Brain microvascular endothelial cell (primary cell): ENCODE measurements around the gene VRTN.
A peak's percentile ranks its signal among the peaks of the same experiment; 100 is the strongest.

Experiments used
- DNase-seq: peaks from one replicate; pipeline ENCODE4 v3.0.0-alpha.2; 2020
- H3K27ac ChIP-seq: fragments of 250-450 bp; sonication (Bioruptor Pico); 2 replicates; pipeline ENCODE4 v1.5.1; 2020; ENCODE audit warnings: mild to moderate bottlenecking, moderate library complexity
- H3K27me3 ChIP-seq: fragments of 250-450 bp; sonication (Bioruptor Pico); replicated peaks from 2 replicates; pipeline ENCODE4 v1.5.1; 2020; ENCODE audit warnings: mild to moderate bottlenecking
- H3K36me3 ChIP-seq: fragments of 250-450 bp; sonication (Bioruptor Pico); replicated peaks from 2 replicates; pipeline ENCODE4 v1.5.1; 2020; ENCODE audit warnings: mild to moderate bottlenecking
- H3K4me3 ChIP-seq: 2 replicates; pipeline ENCODE4 v1.5.1; 2011; ENCODE audit warnings: low read depth, mild to moderate bottlenecking, control low read depth, low read length, moderate library complexity
- CTCF ChIP-seq: IDR thresholded peaks from 2 replicates; pipeline ENCODE4 v1.5.1; 2011; ENCODE audit warnings: low read depth, mild to moderate bottlenecking, moderate library complexity, low read length, control low read depth, inconsistent platforms; ENCODE audit errors: missing control alignments
- in situ Hi-C: cut with HindIII; loops from 2 replicates; pipeline ENCODE4 v1.10.0; 2017; ENCODE audit warnings: low sequenced_read_pairs, low pct_ligation_motif_present

VRTN gene

GRCh38 chr14:74392616-74393570, 44.6 kb downstream of the VRTN start:
- Histone ChIP-seq H3K27ac (no peak overlapping the region), H3K36me3 (no peaks in the 10 kb centered on the region), H3K27me3 (peaks cover 5% of the 10 kb centered on the region), H3K4me3 (no peak overlapping the region)
- TF ChIP-seq CTCF: no peak
- in situ Hi-C loops: no loop called here
- no peak for DNase-seq

DNA sequence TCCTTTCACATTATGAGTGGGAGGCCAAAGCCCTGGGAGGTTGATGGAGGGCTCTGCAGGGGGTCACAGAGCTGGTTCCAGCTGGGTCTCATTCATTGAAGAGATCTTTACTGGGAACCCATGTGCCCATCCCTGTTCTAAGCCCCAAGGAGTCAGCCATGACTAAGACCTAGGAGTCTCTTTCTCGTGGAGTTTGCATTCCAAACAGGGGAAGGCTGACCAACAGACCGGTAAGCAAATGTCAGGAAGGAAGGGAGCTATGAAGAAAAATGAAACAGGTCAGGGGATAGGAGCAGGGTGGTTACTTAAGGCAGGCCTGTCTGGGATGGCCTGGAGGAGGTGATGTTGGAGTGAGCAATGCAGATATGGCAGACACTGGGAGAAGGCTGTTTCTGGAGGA, 46.3 kb downstream of the VRTN start:
- no peak for TF ChIP-seq CTCF
- in situ Hi-C loops: no loop called here
- DNase-seq: no peak
- Histone ChIP-seq H3K4me3 (no peak overlapping the region), H3K27ac (no peak overlapping the region), H3K36me3 (no peaks in the 10 kb centered on the region), H3K27me3 (peaks cover 10% of the 10 kb centered on the region)

DNA sequence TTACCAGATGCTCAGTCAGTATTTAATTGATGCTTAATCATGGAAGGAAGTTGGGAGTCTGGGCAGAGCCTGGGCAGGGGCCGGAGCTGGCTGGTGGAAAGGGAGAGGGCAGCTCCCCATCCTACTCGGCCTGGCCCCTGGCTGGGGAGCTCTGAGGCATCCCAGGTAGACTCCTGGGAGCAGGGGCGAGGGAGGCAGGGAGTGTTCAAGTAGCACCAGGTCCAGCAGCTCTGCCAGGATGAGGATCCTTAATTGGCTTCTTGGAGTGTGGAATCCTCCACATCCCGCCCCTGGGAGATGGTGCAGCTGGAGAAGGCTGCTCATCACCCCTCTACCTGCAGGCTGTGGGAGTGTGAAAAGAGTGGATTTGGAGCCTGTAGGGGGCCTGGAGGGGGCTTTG, 46.8 kb downstream of the VRTN start:
- Histone ChIP-seq H3K4me3 (no peak overlapping the region), H3K27me3 (peaks cover 15% of the 10 kb centered on the region), H3K36me3 (no peaks in the 10 kb centered on the region), H3K27ac (no peak overlapping the region)
- in situ Hi-C loops: no loop called here
- no peak for DNase-seq
- no peak for TF ChIP-seq CTCF

DNA sequence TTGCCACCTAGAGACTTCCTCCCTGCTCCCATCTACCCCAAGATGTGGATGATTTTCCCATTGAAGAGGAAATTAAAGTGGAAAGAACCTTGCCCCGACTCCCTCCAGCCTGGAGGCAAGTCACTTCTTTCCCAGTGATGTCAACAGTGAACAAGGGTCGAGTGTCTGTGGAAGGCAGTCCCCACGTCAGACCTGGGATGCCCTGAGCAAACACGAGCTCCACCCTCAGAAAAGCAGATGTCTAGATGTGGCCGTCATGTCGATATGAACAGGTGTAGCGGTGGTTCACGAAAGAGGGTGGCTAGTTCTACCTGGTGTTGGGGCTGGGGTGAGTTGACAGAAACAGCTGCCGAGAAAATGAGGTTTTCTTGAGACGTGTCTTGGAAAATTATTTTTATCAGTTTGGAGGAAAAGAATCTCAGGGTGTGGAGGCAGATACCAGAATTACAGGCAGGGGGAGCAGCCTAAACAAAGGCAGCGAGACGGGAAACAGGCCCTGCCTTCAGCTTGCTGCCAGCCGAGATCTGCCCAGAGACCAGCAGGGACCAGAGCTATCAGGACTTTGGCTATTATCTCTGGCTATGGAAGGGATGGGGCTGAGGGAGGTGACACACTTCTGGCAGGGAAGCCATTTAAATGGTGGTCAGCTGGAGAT, 51.9 kb downstream of the VRTN start:
- H3K27ac ChIP-seq: no peak overlapping the region
- DNase-seq: peak; percentile 1
- TF ChIP-seq CTCF: peak; percentile 43
- H3K27me3 ChIP-seq: peaks cover 15% of the 10 kb centered on the region
- H3K4me3 ChIP-seq: no peak overlapping the region
- H3K36me3 ChIP-seq: no peaks in the 10 kb centered on the region
- in situ Hi-C loops: no loop called here

DNA sequence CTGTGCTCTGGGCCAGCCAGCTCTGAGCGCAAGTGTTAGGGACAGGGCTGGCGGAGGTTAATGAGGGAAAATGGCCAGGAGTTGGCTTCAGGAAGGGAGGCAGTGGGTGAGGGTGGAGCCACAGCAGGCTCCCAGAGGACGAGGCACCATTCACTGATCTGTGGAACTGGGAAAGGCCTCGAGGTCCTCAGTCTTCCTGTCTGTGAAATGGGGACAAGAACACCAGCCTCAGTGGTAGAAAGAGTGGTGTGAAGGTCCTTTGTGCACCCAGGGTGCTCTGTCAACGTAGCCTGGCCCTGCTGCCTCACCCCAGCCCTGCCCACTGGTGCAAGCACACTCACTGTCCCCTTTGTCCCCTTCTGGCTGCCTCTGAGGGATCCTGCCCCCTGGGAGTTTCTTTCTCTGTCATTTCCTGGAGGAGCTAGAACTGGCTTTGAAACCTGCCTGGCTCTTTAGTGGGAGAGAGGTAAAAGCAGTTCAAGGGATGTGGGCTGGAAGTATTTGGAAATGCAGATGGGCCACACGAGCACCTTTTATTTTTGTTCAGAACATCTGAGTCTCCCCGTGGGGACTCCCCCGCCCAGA, 52.7 kb downstream of the VRTN start:
- no peak overlapping the region for H3K27ac ChIP-seq
- H3K27me3 ChIP-seq: peaks cover 12% of the 10 kb centered on the region
- DNase-seq: no peak
- no peak overlapping the region for H3K4me3 ChIP-seq
- no peaks in the 10 kb centered on the region for H3K36me3 ChIP-seq
- in situ Hi-C loops: no loop called here
- TF ChIP-seq CTCF: no peak
